GM21737 (cell line): ENCODE results near the gene PCED1A.
"Not testable (repeated sequence)": the region's sequence is repeated elsewhere in the genome, so short reads cannot be mapped to it uniquely, and the experiment has no call there.

Source experiments
- ATAC-seq: cut with Tn5 transposase; IDR thresholded peaks from one replicate; pipeline ENCODE4 v1.9.1; 2021; ENCODE audit warnings: mild to moderate bottlenecking, moderate library complexity; ENCODE audit not compliant: unreplicated experiment

Gene PCED1A

GRCh38 chr20:2831206-2831605 is 9.2 kb downstream of the PCED1A start:
- ATAC-seq, result not testable (repeated sequence)

DNA sequence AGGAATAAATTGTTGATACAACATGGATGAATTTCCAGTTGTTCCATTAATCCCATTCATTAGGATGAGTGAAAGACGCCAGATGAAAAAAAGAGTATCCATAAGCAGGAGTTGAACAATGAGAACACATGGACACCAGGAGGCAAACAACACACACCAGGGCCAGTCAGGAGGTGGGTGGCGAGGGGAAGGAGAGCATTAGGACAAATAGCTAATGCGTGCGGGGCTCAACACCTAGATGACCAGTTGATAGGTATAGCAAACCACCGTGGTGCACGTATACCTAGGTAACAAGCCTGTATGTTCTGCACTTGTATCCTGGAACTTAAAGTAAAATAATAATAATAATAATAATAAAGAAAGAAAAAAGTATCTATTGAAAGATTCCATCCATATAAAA is 11.1 kb downstream of the PCED1A start:
- ATAC-seq, result no peak

GRCh38 chr20:2826655-2827054 is 13.8 kb downstream of the PCED1A start:
- ATAC-seq, result no peak

GRCh38 chr20:2825761-2826160 is 14.7 kb downstream of the PCED1A start:
- no peak for ATAC-seq

DNA sequence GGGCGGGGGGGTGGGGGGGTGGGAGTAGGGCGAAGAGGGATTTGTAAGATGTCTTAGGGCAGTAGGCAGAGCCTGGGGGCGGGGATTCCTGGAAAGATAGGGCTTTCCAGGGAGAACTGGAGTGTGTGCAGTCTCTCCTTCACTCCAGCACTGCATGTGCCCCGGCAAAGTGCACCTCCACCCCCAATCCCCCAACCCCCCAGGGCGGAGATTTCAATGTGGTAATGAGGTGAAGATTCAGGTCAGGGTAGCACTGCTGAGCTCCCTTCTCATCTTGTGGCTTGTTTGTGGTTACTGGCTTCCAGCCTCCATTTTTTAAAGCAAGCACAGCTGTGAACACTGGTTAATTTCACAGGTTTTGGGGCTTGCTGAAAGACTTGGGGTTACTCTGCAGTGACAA is 18.4 kb downstream of the PCED1A start:
- no peak for ATAC-seq

DNA sequence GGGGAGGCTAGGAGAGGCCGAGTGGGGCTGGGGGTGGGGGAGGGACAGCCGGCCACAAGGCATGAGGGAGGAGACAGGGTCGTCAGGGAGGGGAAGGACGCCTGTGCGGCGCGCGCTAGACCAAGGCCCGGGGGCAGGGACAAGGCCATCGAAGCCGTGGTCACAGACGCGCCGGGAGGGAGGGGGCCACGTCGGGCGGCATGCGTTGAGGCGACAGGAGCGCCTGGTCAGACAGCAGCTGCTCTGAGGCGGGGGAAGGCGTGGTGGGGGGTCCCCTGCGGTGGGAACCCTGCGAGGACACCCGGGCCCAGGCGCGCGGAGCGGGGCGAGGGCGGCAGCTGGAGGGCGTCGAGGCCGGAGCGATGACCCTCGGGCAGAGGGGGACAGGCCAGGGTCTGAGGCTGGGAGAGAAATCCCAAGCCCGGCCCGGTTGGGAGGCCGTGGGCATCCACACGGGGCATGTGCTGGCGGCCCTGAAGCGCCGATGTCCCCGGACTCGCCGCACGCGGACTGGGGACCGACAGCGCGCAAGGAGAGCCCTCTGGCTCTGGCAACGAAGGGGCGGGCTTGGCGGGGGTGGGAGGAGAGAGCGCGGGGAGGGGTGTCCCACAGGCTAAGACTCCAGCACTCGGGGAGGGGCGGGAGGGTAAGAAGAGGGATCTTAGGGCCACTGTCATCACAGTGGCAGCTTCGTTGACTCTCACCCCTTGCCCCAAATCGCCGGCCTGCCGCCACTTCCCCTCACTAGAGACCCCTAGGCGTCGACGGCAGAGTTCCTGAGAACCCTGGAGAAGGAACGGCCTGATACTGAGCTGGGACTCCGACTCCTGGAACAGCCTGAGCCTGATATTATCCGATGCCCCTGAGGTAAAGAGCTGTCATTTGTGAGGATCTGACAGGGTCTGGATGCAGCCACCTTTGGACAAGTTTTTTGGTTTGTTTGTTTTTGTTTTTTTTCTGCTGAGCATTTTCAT is 19.3 kb downstream of the PCED1A start:
- no peak for ATAC-seq

GRCh38 chr20:2820084-2820895 is 20.2 kb downstream of the PCED1A start:
- ATAC-seq, result no peak

GRCh38 chr20:2817891-2818595 is 22.4 kb downstream of the PCED1A start:
- ATAC-seq, result no peak

- no peak for ATAC-seq
Measured at GRCh38 chr20:2817341-2817726, 23.1 kb downstream of the PCED1A start.

- no peak for ATAC-seq
Measured at GRCh38 chr20:2816583-2817340, 23.7 kb downstream of the PCED1A start.

GRCh38 chr20:2816030-2816582 is 24.3 kb downstream of the PCED1A start, which contains the start of gene TMEM239:
Gene TMEM239 (plus strand): TSS chr20:2816364. CDS start chr20:2816555, 191 bp downstream.
- ATAC-seq, result no peak

DNA sequence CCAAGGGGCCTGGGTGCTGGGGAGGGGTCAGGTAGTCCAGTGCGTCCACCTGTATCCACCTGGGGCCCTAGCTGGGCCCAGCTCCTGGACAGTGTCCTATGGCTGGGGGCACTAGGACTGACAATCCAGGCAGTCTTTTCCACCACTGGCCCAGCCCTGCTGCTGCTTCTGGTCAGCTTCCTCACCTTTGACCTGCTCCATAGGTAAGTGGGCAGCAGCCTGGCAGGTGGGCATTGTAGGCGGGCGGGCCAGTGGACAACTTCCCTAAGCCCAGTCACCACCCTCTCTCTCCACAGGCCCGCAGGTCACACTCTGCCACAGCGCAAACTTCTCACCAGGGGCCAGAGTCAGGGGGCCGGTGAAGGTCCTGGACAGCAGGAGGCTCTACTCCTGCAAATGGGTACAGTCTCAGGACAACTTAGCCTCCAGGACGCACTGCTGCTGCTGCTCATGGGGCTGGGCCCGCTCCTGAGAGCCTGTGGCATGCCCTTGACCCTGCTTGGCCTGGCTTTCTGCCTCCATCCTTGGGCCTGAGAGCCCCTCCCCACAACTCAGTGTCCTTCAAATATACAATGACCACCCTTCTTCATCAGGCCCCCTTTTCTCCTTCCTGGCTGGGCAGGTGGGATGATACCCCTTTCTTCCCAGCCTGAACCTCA is 25.1 kb downstream of the PCED1A start:
- ATAC-seq, result no peak

- ATAC-seq, result no peak
Measured at GRCh38 chr20:2814587-2815051, 25.8 kb downstream of the PCED1A start, which contains the start of gene C20orf141. Gene C20orf141 (plus strand): TSS chr20:2814987. CDS start chr20:2815185, 198 bp downstream.

- ATAC-seq, result no peak
Measured at GRCh38 chr20:2814076-2814475, 26.4 kb downstream of the PCED1A start.

DNA sequence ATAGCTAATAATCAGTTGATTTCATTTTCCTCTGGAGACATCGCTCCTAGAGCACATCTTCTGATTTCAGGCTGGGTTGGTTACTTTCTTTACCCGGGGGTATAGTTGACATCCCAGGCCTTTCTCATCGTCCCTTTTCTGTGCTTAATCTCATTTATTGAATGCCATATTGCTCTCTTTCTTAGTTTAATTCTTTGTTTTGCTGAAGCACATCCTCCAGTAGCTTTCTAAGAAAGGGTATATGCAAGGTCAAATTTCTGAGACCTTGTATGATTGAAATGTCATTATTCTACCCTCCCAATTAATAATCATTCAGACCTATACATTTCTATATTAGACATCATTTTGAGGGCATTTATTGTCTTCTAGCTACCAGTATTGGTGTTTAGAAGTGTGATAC is 28.3 kb downstream of the PCED1A start:
- ATAC-seq, result no peak

DNA sequence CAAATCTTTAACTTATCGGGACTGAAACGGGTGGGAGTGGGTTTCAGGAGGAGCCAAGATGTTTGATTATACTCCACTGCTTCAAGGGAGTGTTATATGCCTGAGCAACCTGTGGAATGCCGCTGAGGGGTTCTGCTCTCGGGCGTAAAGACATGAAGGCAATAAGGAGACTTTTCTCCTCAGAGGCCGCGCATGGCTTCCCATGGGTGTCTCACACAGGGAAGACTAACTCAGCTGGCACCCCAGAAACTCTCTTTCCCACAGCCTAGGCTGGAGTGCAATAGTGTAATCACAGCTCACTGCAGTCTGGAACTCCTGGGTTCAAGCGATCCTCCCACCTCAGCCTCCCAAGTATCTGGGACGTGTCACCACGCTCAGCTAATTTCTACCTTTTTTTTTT is 30.8 kb downstream of the PCED1A start:
- no peak for ATAC-seq

DNA sequence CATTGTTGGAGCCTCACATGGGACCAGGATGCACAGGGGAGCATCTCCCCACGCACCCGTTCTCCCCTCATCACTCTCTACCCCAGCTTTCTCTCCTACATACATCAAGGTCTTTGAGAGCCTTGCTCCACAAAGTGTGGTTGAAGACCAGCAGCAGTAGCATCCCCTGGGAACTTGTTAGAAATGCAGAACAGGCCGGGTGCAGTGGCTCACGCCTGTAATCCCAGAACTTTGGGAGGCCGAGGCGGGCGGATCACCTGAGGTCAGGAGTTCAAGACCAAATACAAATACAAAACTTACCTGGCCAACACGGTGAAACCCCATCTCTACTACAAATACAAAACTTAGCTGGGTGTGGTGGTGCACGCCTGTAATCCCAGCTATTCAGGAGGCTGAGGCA is 32.5 kb downstream of the PCED1A start:
- ATAC-seq, result not testable (repeated sequence)

DNA sequence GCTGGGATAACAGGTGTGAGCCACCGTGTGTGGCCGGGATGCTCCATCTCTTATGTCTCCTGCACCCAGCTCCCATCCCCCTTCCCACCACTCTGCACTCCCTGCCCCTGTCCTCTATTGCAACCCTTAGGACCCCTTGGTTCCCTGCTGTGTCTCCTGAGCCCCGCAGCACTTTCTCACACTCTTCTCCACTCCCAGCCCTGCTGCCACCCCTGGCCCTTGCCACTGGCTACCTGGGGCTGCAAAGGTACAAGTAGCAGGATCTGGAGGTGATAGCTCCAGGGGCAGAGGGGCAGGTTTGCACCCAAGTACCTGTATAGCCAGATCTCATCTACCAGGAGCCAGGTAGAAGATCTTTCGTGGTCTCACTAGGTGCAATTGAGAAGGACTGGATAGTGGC is 33.4 kb downstream of the PCED1A start:
- ATAC-seq, result no peak

GRCh38 chr20:2806351-2806701 is 34.1 kb downstream of the PCED1A start:
- ATAC-seq, result no peak
